NCI-H2171 (cell line): ENCODE results near the gene CHST15.

Source experiments
- DNase-seq: peaks from one replicate; lab custom pipeline; 2025; lab: John Stamatoyannopoulos, UW

The CHST15 gene

DNA sequence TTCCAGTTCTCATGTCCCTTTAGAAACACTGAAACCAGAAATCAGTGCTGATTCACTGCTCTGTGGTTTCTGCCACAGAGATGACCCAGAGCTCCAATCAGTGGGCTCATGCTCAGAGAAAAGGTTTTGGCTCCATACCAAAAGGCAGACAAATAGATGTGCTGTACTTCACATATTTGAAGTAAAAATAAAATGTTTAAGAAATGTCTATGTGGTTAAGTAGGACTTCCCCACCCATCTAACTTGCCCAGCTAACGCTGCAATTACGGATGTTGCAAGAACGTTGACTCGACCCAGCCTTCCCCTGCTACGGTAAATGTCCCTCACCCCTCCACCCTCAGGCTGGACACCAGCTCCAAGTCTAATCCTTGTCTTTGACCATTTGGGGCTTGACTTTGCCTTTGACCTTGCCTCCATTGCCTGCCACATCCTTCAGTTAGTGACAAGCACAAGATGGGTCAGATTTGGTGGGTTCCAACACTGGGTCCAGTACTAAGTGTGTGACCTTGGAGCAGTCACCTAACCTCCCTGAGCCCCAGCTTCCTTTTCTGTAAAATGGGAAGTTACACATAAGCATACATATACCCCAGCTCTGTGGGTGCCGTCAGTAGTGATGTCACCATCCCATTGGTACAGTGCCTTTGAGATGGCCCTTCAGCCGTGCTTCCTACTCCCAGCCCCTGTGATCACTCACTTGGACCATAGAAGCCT, 95.8 kb downstream of the CHST15 start:
- no peak for DNase-seq

GRCh38 chr10:123997013-123997412, 96.4 kb downstream of the CHST15 start:
- DNase-seq: no peak

- no peak for DNase-seq
Observed at GRCh38 chr10:123996302-123996701, 97.1 kb downstream of the CHST15 start.

GRCh38 chr10:123995461-123996131, 97.8 kb downstream of the CHST15 start:
- no peak for DNase-seq

GRCh38 chr10:123995082-123995460, 98.3 kb downstream of the CHST15 start:
- no peak for DNase-seq

DNA sequence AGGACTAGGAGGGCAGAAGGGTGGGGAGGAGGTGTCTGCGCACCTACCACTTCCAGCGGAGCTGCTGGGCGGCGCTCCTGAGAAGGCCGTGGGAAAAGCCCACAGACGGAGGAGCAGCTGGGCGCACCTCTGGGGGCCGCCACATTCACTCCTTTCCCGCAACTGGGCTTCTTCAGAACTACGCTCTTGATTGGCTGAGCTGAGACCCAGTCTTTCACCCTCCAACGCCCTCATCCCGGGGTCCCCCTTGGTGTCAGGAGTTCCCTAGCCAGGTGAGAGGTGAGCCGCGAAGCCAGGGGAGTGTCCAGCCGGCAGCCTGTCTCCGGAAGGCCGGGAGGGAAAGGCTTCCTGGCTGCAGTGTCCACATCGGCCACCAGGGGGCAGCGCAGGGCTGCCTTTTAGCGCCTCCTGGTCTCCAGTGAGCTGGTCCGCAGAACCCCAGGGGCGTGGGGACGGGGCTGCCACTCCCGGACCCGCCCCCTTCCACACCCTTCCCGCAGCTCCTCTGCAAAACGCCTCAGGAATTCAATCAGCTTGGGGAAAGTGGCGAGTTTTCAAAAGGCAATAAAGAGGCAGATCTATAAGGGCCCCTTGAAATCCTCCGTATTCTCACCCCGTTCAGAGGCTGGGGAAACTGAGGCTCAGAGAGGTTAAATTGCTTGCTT, 98.8 kb downstream of the CHST15 start:
- DNase-seq: peak; percentile 26

DNA sequence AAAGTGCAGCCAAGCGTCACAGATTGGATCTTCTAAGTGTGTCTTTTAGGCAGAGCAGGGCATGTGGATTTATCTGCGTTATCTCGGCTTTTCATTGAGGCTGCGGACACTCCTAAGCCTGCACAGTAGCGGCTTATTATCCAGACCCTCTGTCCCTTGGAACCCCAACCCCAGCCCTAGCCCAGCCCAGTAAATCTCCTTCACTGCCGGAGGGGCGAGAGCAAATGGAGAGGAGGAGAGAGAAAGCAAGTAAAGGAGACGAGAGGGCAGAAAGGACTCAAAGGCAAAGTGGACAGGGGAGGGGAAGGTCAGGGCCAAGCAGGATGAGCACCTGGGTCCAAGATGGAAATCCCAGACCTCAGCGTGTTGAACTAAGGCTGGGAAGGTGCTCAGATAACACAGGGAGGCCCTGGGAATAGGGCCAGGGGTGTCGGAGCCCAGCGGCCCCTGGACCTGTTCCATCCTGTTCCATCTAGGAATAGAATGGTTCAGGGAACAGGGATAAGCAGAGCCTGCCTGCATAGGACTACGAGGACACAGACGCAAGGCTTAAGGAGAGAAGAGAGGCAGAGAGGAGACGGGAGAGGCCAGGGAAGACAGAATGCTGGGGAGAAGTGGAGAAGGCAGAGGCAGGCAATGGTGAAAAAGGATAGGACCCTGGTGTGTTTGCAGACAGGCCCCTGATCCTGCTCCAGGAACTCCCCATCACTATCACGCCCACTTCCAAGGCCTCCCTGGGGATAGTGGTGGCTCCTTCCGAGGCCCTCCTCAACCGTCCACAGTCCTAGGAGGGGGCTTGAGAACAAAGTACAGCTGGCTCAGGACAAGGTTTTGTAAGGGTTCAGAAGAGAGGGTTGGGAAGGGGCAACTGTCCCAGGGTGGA, 99.6 kb downstream of the CHST15 start:
- DNase-seq: no peak

DNA sequence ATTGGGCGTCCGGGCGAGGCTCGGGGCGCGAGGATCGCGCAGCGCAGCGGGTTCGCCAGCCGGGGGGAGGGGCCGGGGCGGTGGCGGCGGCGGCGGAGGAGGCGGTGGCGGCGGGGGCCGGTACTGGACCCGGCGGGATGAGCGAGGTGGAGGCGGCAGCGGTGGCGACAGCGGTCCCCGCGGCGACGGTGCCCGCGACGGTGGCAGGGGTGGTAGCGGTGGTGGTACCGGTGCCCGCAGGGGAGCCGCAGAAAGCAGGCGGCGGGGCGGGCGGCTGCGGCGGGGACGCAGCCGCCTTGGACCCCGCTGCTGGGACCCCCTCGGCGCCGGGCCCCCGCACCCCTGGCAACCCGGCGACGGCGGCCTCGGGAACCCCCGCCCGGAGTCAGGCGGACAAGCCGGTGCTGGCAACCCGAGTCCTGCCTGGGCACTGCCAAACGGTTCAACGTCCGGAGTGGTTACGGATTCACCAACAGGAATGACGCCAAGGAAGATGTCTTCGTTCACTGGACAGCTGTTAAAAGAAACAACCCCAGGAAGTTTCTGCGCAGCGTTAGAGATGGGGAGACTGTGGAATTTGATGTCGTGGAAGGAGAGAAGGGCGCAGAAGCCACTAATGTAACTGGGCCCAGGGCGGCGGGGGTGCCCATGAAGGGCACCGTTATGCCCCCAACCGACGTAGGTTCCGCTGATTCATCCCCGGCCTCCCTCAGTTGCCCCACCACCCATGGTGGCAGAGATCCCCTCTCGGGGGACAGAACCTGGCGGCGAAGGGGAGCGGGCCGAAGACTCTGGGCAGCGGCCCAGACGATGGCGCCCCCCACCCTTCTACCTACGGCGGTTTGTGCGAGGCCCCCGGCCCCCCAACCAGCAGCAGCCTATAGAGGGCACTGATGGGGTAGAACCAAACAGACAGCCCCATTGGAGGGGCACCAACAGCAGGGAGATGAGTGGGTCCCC, 101.5 kb downstream of the CHST15 start:
- no peak for DNase-seq

GRCh38 chr10:123990889-123991288, 102.5 kb downstream of the CHST15 start:
- no peak for DNase-seq

- DNase-seq: no peak
Observed at GRCh38 chr10:123988694-123989093, 104.7 kb downstream of the CHST15 start.

- no peak for DNase-seq
Observed at GRCh38 chr10:123986736-123987135, 106.7 kb downstream of the CHST15 start.

DNA sequence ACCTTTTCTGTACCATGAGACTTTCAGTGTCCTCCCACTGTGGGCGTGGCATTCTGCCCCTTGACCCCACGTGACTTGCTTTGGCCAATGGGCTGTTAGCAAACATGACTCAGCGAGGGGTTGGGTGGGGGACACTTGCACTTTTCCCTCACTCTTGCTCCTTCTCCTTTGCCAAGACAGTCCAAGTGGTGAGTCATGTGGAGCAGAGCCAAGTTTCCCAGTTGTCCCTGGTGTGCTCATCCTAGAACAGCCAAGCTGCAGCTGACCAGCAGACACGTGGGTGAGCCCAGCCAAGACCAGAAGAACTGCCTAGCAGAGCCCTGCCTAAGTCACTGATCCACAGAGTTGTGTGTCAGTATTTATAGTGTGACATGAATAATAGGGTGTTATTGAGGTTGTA, 119.0 kb downstream of the CHST15 start:
- no peak for DNase-seq

DNA sequence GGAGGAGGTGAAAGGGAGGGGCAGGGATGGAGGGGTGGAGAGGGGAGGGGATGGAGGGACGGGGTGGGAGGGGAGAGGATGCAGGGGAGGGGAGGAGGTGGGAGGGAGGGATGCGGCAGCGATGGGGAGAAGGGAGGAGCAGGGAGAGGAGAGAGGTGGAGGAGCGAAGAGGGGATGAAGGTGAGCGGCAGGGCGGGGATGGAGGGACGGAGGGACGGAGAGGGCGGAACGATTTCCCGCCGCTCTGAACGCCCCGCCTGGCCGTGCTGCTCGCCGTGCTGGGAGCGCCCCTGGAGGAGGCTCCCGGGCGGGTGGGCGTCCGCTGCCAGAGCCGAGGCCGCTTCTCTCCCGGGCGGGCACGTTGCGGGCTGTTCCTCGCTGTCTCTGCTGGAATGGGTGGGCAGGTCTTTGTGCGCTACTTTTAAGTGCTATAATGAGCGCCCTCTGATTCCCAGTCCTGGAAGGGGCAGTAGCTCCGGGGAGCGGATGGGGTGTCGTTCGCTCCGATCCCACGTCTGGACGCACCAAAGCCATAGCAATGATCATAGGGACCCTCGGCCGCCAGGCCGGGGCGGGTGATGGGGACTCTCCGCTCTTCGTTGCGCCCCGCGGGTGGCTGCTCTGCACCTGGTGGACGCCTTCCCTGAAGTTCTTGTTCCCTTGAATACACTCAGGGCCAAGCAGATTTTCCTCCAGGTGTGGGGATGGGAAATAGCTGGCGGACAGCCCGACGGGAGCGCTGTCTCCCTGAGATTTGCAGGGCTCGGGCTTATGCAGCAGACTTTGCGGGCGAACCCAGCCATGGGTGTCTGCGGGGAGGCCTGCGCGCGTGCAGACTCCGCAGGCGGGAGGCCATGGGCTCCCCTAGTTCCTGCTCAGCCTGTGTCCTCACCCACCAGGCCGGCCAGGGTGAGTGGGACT, 120.7 kb downstream of the CHST15 start:
- DNase-seq: no peak

DNA sequence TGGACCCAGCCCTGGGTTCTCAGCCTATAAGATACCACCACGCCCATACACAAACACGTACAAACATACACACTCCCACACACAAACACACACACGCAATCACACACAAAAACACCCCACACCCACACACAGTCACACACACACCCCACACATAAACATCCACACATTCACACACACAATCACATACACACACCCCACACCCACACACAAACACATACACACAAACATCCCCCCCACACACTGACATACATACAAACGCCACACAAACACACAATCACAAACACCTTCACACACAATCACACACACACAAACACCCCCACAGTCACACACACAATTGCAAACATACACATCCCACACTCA, 122.5 kb downstream of the CHST15 start:
- no peak for DNase-seq

DNA sequence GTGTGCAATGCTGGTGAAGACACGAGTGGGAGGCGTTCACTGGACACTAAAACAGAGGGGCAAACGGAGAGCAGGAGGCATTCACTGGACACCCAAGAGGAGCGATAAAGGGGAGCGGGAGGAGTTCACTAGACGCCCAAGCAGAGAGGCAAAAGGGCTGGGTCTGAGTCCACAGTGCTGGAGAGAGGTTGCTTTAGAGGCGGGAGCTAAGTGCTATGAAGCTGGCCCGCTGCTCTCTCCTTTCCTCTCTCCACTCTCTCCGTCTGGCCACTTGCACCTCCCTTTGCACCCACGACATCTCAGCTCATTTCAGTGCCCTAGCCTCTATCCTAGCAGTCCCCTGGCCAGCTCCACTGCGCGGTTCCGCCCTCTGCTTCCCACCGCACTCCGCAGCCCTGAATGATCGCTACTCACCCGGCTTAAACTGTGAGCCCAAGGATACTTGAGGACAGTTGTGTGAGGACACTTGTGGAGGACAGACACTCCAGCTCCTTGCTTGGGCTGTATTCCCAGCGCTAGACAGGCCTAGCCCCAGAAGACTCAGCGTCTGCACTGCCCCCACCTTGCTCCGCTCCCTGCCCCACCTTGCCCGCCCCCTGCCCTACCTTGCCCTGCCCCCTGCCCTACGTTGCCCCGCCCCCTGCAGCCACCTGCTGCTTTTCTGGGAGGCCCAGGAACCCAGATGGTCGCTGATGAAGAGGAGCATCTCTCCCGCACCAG, 123.0 kb downstream of the CHST15 start:
- no peak for DNase-seq

- DNase-seq: peak; percentile 37
Observed at GRCh38 chr10:123967626-123968243, 125.7 kb downstream of the CHST15 start.

DNA sequence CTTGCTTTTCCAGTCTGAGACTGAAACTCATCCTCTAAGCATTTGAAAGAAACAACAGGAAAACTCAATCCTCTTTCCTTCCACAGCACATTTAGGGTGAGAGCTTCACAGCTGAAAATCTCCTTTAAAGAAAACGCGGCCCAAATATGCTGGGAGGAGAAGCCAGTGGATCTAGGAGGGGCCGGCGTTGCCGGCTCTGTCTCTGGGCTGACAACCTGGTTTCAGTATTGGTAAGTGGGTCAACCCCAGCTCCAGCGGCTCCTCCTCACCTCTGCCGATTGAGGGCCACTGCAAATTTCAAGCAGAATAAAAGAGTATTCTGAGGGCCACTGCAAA, 126.5 kb downstream of the CHST15 start:
- DNase-seq: no peak

DNA sequence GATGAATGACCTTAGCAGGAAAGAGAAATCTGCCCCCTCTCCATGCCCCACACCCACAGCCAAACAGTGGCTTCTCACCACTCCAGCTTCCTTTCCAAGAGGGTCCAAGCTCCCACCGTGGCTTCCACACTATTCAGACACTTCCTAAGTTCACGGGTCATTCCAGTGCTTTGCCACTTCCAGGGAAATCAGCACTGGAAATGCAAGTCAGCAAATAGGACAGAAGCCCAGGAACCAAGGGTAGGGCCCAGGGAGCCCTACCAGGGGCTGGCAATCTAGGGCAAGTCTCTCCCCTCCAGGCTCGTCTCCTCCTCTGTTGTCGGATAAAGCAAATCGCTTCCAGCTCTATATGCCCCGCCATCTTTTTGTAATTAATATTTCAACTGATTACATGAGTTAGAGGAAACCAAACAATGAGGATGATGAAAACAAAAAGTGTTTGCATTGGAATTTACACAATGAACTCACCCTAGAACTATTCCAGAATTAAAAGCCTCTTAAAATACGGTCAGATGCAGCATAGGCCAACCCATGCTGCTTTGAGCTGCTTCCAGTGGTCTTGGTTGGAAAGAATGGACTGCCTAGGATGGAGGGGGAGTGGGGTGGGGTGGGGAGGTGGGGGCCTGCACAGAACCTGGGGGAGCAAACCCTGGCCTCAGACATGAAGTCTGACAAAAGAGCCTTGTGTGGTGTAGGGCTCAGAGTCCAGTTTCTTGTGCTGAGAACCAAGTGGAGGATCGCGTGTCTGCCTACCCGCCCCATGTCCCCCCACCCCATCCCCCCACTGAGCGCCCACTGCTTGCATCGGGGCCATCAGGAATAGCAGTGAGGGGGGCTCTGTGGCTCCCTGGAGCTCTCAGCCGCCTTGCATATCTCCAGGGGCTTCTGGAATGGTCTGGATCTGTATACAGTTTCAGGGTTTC, 127.2 kb downstream of the CHST15 start:
- DNase-seq: no peak
